K562 (cell line): ENCODE results near the gene TLCD1. TPM values are rescaled to one million over a fixed set of nuclear protein-coding genes. Genes with fewer than 3 reads are reported as not detected.

Experiments
- ARID1B ChIP-seq: fragments of 450-650 bp; IDR thresholded peaks from 2 replicates; pipeline ENCODE4 v1.6.1; 2016; ENCODE audit warnings: antibody characterized with exemption, mild to moderate bottlenecking, inconsistent platforms
- CC2D1A ChIP-seq: fragments of 450-650 bp; IDR thresholded peaks from 2 replicates; pipeline ENCODE4 v1.6.1; 2017; ENCODE audit warnings: mild to moderate bottlenecking
- E2F3 ChIP-seq: fragments of 250-450 bp; sonication (Bioruptor Pico); IDR thresholded peaks from 2 replicates; pipeline ENCODE4 v1.4.0; 2020; ENCODE audit warnings: mild to moderate bottlenecking
- HNRNPUL1 ChIP-seq: fragments of 200-400 bp; formaldehyde crosslinking; IDR thresholded peaks from 2 replicates; pipeline ENCODE4 v1.6.1; 2017; ENCODE audit warnings: low read length
- KAT8 ChIP-seq: fragments of 450-650 bp; IDR thresholded peaks from 2 replicates; pipeline ENCODE4 v1.6.1; 2016; ENCODE audit warnings: low read depth, mild to moderate bottlenecking
- LARP7 ChIP-seq: fragments of 450-650 bp; IDR thresholded peaks from 2 replicates; pipeline ENCODE4 v1.6.1; 2016
- MED1 ChIP-seq: sonication (generic); formaldehyde crosslinking; IDR thresholded peaks from 2 replicates; pipeline ENCODE4 v1.8.1; 2023; ENCODE audit warnings: missing genetic modification reagents, borderline replicate concordance
- NBN ChIP-seq: fragments of 450-650 bp; IDR thresholded peaks from 2 replicates; pipeline ENCODE4 v1.6.1; 2016; ENCODE audit warnings: low read depth, mild to moderate bottlenecking
- NFE2L1 ChIP-seq: fragments of 450-650 bp; IDR thresholded peaks from 2 replicates; pipeline ENCODE4 v1.6.1; 2016; ENCODE audit warnings: missing genetic modification characterization, low read depth, mild to moderate bottlenecking, missing compliant biosample characterization, moderate library complexity, borderline replicate concordance
- NR3C1 ChIP-seq: sonication (generic); formaldehyde crosslinking; IDR thresholded peaks from 2 replicates; pipeline ENCODE4 v1.8.1; 2022; ENCODE audit warnings: missing genetic modification reagents
- PHTF2 ChIP-seq: fragments of 250-450 bp; sonication (Bioruptor Pico); IDR thresholded peaks from 2 replicates; pipeline ENCODE4 v1.5.0; 2021; ENCODE audit warnings: mild to moderate bottlenecking
- RBM25 ChIP-seq: fragments of 200-400 bp; formaldehyde crosslinking; IDR thresholded peaks from 2 replicates; pipeline ENCODE4 v1.6.1; 2018; ENCODE audit warnings: low read length, low read depth, moderate library complexity; ENCODE audit not compliant: severe bottlenecking
- ZNF311 ChIP-seq: fragments of 250-450 bp; sonication (Bioruptor Pico); IDR thresholded peaks from 2 replicates; pipeline ENCODE4 v1.4.0; 2020; ENCODE audit warnings: mild to moderate bottlenecking, moderate library complexity
- polyA plus RNA-seq, 8 experiments: library from polyadenylated mRNA; depleted of rRNA in 4 of 8; stranded (reverse) in 5 of 8; unstranded in 3 of 8; fragments of >200 nt; fragmentation: Nextera tagmentation in 2 of 8; fragmentation: Illumina TruSeq in 1 of 8; extraction: Ambion mirVana in 2 of 8; extraction: Trizol in 1 of 8; gene quantifications; 2 replicates each; pipeline versions ENCODE4 v1.2.1 to v1.2.3, GENCODE V29; 2011 to 2014; ENCODE audit warnings: inconsistent platforms in 1 of 8, missing spikeins in 1 of 8
- total RNA-seq, 7 experiments: library from RNA; depleted of rRNA in 6 of 7; stranded (reverse); fragments of >200 nt in 6 of 7; fragmentation: Illumina TruSeq in 2 of 7; extraction: Trizol in 2 of 7; gene quantifications; 2 replicates each; pipeline versions ENCODE4 v1.2.1 to v1.2.3, GENCODE V29; 2011 to 2021; ENCODE audit warnings: low replicate concordance in 1 of 7
- TF ChIP-seq, protein P1 (sequence below): fragments of 250-450 bp; sonication (Bioruptor Pico); IDR thresholded peaks from 2 replicates; pipeline ENCODE4 v1.5.0; 2020; ENCODE audit warnings: mild to moderate bottlenecking, borderline replicate concordance
- TF ChIP-seq, protein P2 (sequence below): fragments of 450-650 bp; IDR thresholded peaks from 2 replicates; pipeline ENCODE4 v1.6.1; 2016
- TF ChIP-seq, protein P3 (sequence below): sonication (generic); formaldehyde crosslinking; IDR thresholded peaks from 2 replicates; pipeline ENCODE4 v1.8.0; 2022; ENCODE audit warnings: missing genetic modification reagents, mild to moderate bottlenecking, borderline replicate concordance
- TF ChIP-seq, protein P4 (sequence below): fragments of 250-450 bp; sonication (Bioruptor Pico); IDR thresholded peaks from 2 replicates; pipeline ENCODE4 v1.4.0; 2020; ENCODE audit warnings: mild to moderate bottlenecking
- TF ChIP-seq, protein P5 (sequence below): sonication (generic); formaldehyde crosslinking; IDR thresholded peaks from 2 replicates; pipeline ENCODE4 v1.8.1; 2023; ENCODE audit warnings: mild to moderate bottlenecking, missing genetic modification reagents

Gene TLCD1
- total and polyA plus RNA-seq, 9 of the 15 experiments (the other 6 are each of a cell fraction or from before 2014, with no cell fraction given), result 6.8 to 37.7 (median 21.7) TPM

DNA sequence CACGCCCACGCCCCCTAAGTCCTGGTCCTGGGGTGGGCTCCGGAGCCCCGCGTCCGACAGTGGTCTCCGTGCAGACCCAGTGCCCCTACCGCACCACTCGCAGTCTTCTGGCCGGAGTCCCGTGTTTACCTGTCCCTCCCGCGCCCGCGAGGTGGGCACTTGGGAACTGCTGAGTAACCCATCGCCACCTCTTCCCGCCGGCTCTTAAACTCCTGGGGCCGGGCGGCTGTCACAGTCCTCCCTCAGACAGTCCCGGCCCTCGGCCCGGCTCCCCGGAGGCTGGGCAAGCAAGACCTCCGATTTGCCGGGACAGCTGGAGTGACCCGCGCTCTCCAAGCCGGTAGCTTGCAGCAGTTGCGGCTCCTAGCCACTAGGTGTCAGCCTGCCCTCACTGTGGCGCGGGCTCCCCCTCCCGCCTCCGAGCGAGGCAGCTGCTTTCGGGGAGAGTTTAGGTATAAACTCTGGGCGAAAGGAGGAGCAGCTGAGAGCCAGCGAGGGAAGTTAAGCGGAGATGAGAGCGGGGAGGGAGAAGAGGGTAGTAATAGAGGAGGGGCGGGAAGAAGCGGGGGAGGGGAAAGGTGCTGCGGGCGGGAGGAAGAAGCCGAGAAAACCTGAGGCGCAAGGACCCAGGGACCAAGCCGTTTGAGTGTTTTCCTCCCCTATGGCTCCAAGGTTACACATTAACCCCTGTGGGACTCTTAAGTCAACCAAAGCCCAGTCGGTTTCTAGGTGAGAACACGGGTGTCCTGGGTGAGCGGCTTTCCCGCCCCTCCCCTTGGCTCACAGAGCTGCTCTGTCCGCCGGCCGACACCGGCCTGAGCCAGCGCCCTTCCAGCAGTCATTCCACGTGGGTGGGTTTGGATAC, 826 bp upstream of the TLCD1 start (continued):
- TF ChIP-seq, protein P1, sequence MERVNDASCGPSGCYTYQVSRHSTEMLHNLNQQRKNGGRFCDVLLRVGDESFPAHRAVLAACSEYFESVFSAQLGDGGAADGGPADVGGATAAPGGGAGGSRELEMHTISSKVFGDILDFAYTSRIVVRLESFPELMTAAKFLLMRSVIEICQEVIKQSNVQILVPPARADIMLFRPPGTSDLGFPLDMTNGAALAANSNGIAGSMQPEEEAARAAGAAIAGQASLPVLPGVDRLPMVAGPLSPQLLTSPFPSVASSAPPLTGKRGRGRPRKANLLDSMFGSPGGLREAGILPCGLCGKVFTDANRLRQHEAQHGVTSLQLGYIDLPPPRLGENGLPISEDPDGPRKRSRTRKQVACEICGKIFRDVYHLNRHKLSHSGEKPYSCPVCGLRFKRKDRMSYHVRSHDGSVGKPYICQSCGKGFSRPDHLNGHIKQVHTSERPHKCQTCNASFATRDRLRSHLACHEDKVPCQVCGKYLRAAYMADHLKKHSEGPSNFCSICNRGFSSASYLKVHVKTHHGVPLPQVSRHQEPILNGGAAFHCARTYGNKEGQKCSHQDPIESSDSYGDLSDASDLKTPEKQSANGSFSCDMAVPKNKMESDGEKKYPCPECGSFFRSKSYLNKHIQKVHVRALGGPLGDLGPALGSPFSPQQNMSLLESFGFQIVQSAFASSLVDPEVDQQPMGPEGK (CRISPR knock-in tag), result no peak
- TF ChIP-seq ARID1B, result no peak
- TF ChIP-seq, protein P2, sequence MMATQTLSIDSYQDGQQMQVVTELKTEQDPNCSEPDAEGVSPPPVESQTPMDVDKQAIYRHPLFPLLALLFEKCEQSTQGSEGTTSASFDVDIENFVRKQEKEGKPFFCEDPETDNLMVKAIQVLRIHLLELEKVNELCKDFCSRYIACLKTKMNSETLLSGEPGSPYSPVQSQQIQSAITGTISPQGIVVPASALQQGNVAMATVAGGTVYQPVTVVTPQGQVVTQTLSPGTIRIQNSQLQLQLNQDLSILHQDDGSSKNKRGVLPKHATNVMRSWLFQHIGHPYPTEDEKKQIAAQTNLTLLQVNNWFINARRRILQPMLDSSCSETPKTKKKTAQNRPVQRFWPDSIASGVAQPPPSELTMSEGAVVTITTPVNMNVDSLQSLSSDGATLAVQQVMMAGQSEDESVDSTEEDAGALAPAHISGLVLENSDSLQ, result peak; percentile 23
- peak; percentile 91 for TF ChIP-seq NBN
- no peak for TF ChIP-seq NR3C1 (CRISPR knock-in tag)
- TF ChIP-seq, protein P3, sequence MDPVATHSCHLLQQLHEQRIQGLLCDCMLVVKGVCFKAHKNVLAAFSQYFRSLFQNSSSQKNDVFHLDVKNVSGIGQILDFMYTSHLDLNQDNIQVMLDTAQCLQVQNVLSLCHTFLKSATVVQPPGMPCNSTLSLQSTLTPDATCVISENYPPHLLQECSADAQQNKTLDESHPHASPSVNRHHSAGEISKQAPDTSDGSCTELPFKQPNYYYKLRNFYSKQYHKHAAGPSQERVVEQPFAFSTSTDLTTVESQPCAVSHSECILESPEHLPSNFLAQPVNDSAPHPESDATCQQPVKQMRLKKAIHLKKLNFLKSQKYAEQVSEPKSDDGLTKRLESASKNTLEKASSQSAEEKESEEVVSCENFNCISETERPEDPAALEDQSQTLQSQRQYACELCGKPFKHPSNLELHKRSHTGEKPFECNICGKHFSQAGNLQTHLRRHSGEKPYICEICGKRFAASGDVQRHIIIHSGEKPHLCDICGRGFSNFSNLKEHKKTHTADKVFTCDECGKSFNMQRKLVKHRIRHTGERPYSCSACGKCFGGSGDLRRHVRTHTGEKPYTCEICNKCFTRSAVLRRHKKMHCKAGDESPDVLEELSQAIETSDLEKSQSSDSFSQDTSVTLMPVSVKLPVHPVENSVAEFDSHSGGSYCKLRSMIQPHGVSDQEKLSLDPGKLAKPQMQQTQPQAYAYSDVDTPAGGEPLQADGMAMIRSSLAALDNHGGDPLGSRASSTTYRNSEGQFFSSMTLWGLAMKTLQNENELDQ (CRISPR knock-in tag), result no peak
- no peak for TF ChIP-seq PHTF2 (CRISPR knock-in tag)
- no peak for TF ChIP-seq ZNF311 (CRISPR knock-in tag)
- 0 out of 2 replicates have a peak, but pooled peaks have one; percentile 46 for TF ChIP-seq E2F3 (CRISPR knock-in tag)
- no peak for TF ChIP-seq RBM25
- no peak for TF ChIP-seq KAT8
- TF ChIP-seq, protein P4, sequence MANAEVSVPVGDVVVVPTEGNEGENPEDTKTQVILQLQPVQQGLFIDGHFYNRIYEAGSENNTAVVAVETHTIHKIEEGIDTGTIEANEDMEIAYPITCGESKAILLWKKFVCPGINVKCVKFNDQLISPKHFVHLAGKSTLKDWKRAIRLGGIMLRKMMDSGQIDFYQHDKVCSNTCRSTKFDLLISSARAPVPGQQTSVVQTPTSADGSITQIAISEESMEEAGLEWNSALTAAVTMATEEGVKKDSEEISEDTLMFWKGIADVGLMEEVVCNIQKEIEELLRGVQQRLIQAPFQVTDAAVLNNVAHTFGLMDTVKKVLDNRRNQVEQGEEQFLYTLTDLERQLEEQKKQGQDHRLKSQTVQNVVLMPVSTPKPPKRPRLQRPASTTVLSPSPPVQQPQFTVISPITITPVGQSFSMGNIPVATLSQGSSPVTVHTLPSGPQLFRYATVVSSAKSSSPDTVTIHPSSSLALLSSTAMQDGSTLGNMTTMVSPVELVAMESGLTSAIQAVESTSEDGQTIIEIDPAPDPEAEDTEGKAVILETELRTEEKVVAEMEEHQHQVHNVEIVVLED (CRISPR knock-in tag), result no peak
- TF ChIP-seq CC2D1A, result peak; percentile 96
- TF ChIP-seq HNRNPUL1, result no peak
- TF ChIP-seq NFE2L1 (tag), result no peak
- TF ChIP-seq, protein P5, sequence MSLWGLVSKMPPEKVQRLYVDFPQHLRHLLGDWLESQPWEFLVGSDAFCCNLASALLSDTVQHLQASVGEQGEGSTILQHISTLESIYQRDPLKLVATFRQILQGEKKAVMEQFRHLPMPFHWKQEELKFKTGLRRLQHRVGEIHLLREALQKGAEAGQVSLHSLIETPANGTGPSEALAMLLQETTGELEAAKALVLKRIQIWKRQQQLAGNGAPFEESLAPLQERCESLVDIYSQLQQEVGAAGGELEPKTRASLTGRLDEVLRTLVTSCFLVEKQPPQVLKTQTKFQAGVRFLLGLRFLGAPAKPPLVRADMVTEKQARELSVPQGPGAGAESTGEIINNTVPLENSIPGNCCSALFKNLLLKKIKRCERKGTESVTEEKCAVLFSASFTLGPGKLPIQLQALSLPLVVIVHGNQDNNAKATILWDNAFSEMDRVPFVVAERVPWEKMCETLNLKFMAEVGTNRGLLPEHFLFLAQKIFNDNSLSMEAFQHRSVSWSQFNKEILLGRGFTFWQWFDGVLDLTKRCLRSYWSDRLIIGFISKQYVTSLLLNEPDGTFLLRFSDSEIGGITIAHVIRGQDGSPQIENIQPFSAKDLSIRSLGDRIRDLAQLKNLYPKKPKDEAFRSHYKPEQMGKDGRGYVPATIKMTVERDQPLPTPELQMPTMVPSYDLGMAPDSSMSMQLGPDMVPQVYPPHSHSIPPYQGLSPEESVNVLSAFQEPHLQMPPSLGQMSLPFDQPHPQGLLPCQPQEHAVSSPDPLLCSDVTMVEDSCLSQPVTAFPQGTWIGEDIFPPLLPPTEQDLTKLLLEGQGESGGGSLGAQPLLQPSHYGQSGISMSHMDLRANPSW, result 0 out of 2 replicates have a peak, but pooled peaks have one; percentile 38
- no peak for TF ChIP-seq LARP7
- TF ChIP-seq MED1, result no peak
